K562 (cell line): Measurements from ENCODE around the gene AHSG. TPM values are rescaled to one million over a fixed set of nuclear protein-coding genes. Genes with fewer than 3 reads are reported as not detected.
A peak's percentile ranks its signal among the peaks of the same experiment; 100 is the strongest.
"Not testable (repeated sequence)": the region's sequence is repeated elsewhere in the genome, so short reads cannot be mapped to it uniquely, and the experiment has no call there.

ENCODE experiments used
- ATAC-seq: fragments of 200-7000 bp; cut with Tn5 transposase; 3 replicates; pipeline ENCODE4 v1.9.1; 2020; ENCODE audit warnings: moderate library complexity
- BruUV-seq: library from RNA; stranded (reverse); fragments of 400-500 nt; replicated peaks from 2 replicates; lab custom pipeline; 2021; lab: Mats Ljungman, UMichigan
- CTCF ChIA-PET: fragments of 300-600 bp; formaldehyde crosslinking; extraction: SDS; loops from one replicate; lab custom pipeline; 2021; ENCODE audit warnings: low intra/inter-chr PET ratio; lab: Yijun Ruan, JAX
- POLR2A ChIA-PET: fragments of 300-600, 350-650 bp; sonication (Branson Sonifier 250); formaldehyde crosslinking; extraction: SDS; loops from one replicate; lab custom pipeline; 2021; ENCODE audit warnings: antibody characterized with exemption, inconsistent platforms; lab: Yijun Ruan, JAX
- DNase-seq, 4 experiments: peaks; one replicate each; pipeline versions ENCODE4 v3.0.0 to v3.0.0-alpha.2; 2011 to 2018; ENCODE audit warnings: low spot score in 3 of 4, mixed read lengths in 3 of 4; ENCODE audit errors: extremely low read depth in 1 of 4
- FAIRE-seq: peaks from 2 replicates; lab custom pipeline; 2011; peaks lifted over from hg19 to GRCh38; lab: Jason Lieb, UNC
- H2AFZ ChIP-seq: 2 replicates; pipeline ENCODE4 v1.6.0; 2011; ENCODE audit warnings: low read depth, low read length, control low read depth, inconsistent platforms
- H3K27ac ChIP-seq: fragments of 200-600 bp; 3 replicates; pipeline ENCODE4 v1.8.0; 2011; ENCODE audit warnings: low read depth, mild to moderate bottlenecking, control low read depth, inconsistent platforms, low read length, moderate library complexity, mixed read lengths; ENCODE audit errors: extremely low read depth
- H3K27me3 ChIP-seq, 2 experiments: fragments of 300-600 bp in 1 of 2; 2 replicates in 1 of 2; 3 replicates in 1 of 2; pipeline versions ENCODE4 v1.6.0 to v1.8.0; 2011; ENCODE audit warnings: inconsistent platforms in 2 of 2, low read length in 2 of 2, mild to moderate bottlenecking in 1 of 2, mixed read lengths in 1 of 2, moderate library complexity in 1 of 2; ENCODE audit not compliant: control insufficient read depth in 2 of 2, insufficient read depth in 2 of 2
- H3K36me3 ChIP-seq: fragments of 300-600 bp; 3 replicates; pipeline ENCODE4 v1.8.0; 2011; ENCODE audit warnings: mild to moderate bottlenecking, low read length, inconsistent platforms; ENCODE audit not compliant: control insufficient read depth, insufficient read depth
- H3K4me1 ChIP-seq, 2 experiments: fragments of 200-600 bp in 1 of 2; replicated peaks in 1 of 2; 2 replicates in 1 of 2; 3 replicates in 1 of 2; pipeline versions ENCODE4 v1.5.1 to v1.8.0; 2011; ENCODE audit warnings: inconsistent platforms in 2 of 2, low read length in 2 of 2, mild to moderate bottlenecking in 1 of 2, mixed read lengths in 1 of 2, moderate library complexity in 1 of 2; ENCODE audit not compliant: control insufficient read depth in 2 of 2, insufficient read depth in 2 of 2
- H3K4me2 ChIP-seq: 2 replicates; pipeline ENCODE4 v1.6.1; 2011; ENCODE audit warnings: low read length, control low read depth, inconsistent platforms, mixed read lengths; ENCODE audit not compliant: insufficient read depth
- H3K4me3 ChIP-seq: fragments of 200-600 bp; sonication (generic), shearing (Covaris generic); 2 replicates; pipeline ENCODE4 v1.5.1; 2016; ENCODE audit warnings: control low read depth, inconsistent platforms
- H3K79me2 ChIP-seq: fragments of 200-600 bp; 3 replicates; pipeline ENCODE4 v1.8.0; 2011; ENCODE audit warnings: low read length, inconsistent platforms; ENCODE audit not compliant: control insufficient read depth, insufficient read depth
- H3K9ac ChIP-seq, 2 experiments: 2 replicates each; pipeline versions ENCODE4 v1.6.0 to v1.6.1; 2011; ENCODE audit warnings: low read depth in 2 of 2, low read length in 2 of 2, control low read depth in 1 of 2, inconsistent platforms in 1 of 2, mild to moderate bottlenecking in 1 of 2, mixed read lengths in 1 of 2; ENCODE audit not compliant: insufficient read depth in 1 of 2
- H3K9me1 ChIP-seq: one replicate; pipeline ENCODE4 v1.6.0; 2011; ENCODE audit warnings: inconsistent platforms, mild to moderate bottlenecking, low read length, moderate library complexity; ENCODE audit not compliant: control insufficient read depth, insufficient read depth
- H3K9me3 ChIP-seq: replicated peaks from 2 replicates; pipeline ENCODE4 v1.5.1; 2011; ENCODE audit warnings: low read depth, low read length, inconsistent platforms; ENCODE audit not compliant: control insufficient read depth, insufficient read depth
- H4K20me1 ChIP-seq: replicated peaks from 2 replicates; pipeline ENCODE4 v1.6.1; 2011; ENCODE audit warnings: low read length, inconsistent platforms, mixed read lengths; ENCODE audit not compliant: control insufficient read depth, insufficient read depth
- POLR2A ChIP-seq: fragments of 450-650 bp; conservative IDR thresholded peaks from 2 replicates; pipeline ENCODE4 v1.6.1; 2016
- POLR2B ChIP-seq: fragments of 450-650 bp; IDR thresholded peaks from 2 replicates; pipeline ENCODE4 v1.6.1; 2018; ENCODE audit warnings: low read depth; ENCODE audit not compliant: partially characterized antibody
- SP1 ChIP-seq: sonication (generic); formaldehyde crosslinking; IDR thresholded peaks from 2 replicates; pipeline ENCODE4 v1.8.1; 2022; ENCODE audit warnings: mild to moderate bottlenecking, missing genetic modification reagents
- SUPT5H ChIP-seq: fragments of 450-650 bp; IDR thresholded peaks from 2 replicates; pipeline ENCODE4 v1.6.1; 2016
- ZKSCAN3 ChIP-seq: fragments of 250-450 bp; sonication (Bioruptor Pico); IDR thresholded peaks from 2 replicates; pipeline ENCODE4 v1.4.0; 2020
- WGBS: fragments of 100-300 bp; shearing (Covaris generic); methylation state at CpG from one replicate; pipeline ENCODE4 v1.1.6; 2016; ENCODE audit warnings: low coverage, mixed read lengths; ENCODE audit not compliant: insufficient coverage; ENCODE audit errors: missing lambda C conversion rate; 5-methylcytosine and 5-hydroxymethylcytosine counted together
- in situ Hi-C: fragments of 300-500 bp; cut with MboI; formaldehyde crosslinking; loops from 4 replicates; pipeline ENCODE4 v1.15.0; 2018; ENCODE audit warnings: inconsistent platforms, mixed read lengths
- intact Hi-C: fragments of 100-400 bp; cut with micrococcal nuclease; formaldehyde crosslinking; loops from 2 replicates; pipeline ENCODE4 v1.14.2; 2022
- polyA plus RNA-seq, 8 experiments: library from polyadenylated mRNA; depleted of rRNA in 4 of 8; stranded (reverse) in 5 of 8; unstranded in 3 of 8; fragments of >200 nt; fragmentation: Nextera tagmentation in 2 of 8; fragmentation: Illumina TruSeq in 1 of 8; extraction: Ambion mirVana in 2 of 8; extraction: Trizol in 1 of 8; gene quantifications; 2 replicates each; pipeline versions ENCODE4 v1.2.1 to v1.2.3, GENCODE V29; 2011 to 2014; ENCODE audit warnings: inconsistent platforms in 1 of 8, missing spikeins in 1 of 8
- total RNA-seq, 7 experiments: library from RNA; depleted of rRNA in 6 of 7; stranded (reverse); fragments of >200 nt in 6 of 7; fragmentation: Illumina TruSeq in 2 of 7; extraction: Trizol in 2 of 7; gene quantifications; 2 replicates each; pipeline versions ENCODE4 v1.2.1 to v1.2.3, GENCODE V29; 2011 to 2021; ENCODE audit warnings: low replicate concordance in 1 of 7
- TF ChIP-seq, protein P1 (sequence below): fragments of 450-650 bp; IDR thresholded peaks from 2 replicates; pipeline ENCODE4 v1.7.1; 2018; ENCODE audit warnings: mild to moderate bottlenecking, low read depth; ENCODE audit not compliant: partially characterized antibody

AHSG gene
- total and polyA plus RNA-seq, 9 of the 15 experiments (the other 6 are each of a cell fraction or from before 2014, with no cell fraction given) = 0.69 TPM; not detected in 8

DNA sequence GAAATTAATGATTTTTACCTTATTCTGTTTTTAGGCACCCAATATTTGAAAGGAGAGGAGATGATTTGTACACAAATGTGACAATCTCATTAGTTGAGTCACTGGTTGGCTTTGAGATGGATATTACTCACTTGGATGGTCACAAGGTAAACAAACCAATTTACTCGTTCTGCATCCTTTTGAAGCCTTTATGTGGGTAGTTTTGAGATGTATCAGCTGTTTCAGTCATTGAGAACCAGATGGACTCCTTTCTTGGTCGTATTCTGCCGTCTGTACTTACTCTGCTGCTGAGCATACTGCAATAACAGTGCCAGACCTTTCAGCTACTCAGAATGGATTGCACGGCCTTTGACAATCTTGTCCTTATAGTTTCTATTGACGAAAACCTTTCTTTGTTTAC is 29.0 kb upstream of the AHSG start:
- ChIA-PET CTCF (no interaction called here), POLR2A (interaction anchor here (0.6 to 8.0 kb wide), 3 partner anchors 15 to 242 kb away, joined by 3 to 64 read pairs (median 11); partner anchors contain the start of genes DNAJB11, EIF4A2 and TBCCD1)
- 80% methylated on average over 5 of the region's 5 CpGs for WGBS
- no peak overlapping the region for H3K4me2 ChIP-seq
- peaks cover 72% of the 10 kb centered on the region for H3K36me3 ChIP-seq
- intact Hi-C loops (loop anchor here (5.0 to 10.0 kb wide), 2 partner anchors 33 to 241 kb away; no protein-coding TSS in a partner anchor), in situ Hi-C loops (no loop called here)
- BruUV-seq = no TSS peak
- no peak for DNase-seq
- H3K9me3 ChIP-seq = no peaks in the 10 kb centered on the region
- no peak for FAIRE-seq
- ATAC-seq = no peak
- H2AFZ ChIP-seq = no peak overlapping the region
- no peaks in the 10 kb centered on the region for H3K27me3 ChIP-seq
- H4K20me1 ChIP-seq = no peaks in the 10 kb centered on the region
- no peaks in the 10 kb centered on the region for H3K9me1 ChIP-seq
- H3K9ac ChIP-seq = no peak overlapping the region
- H3K4me3 ChIP-seq = no peak overlapping the region
- H3K4me1 ChIP-seq = peaks cover 0 to 6% of the 10 kb centered on the region in 2 experiments; a peak in 2 of 5 replicates
- H3K79me2 ChIP-seq = no peaks in the 10 kb centered on the region
- TF ChIP-seq SP1 (CRISPR knock-in tag) = no peak
- no peak for TF ChIP-seq ZKSCAN3 (CRISPR knock-in tag)
- H3K27ac ChIP-seq = no peak overlapping the region

DNA sequence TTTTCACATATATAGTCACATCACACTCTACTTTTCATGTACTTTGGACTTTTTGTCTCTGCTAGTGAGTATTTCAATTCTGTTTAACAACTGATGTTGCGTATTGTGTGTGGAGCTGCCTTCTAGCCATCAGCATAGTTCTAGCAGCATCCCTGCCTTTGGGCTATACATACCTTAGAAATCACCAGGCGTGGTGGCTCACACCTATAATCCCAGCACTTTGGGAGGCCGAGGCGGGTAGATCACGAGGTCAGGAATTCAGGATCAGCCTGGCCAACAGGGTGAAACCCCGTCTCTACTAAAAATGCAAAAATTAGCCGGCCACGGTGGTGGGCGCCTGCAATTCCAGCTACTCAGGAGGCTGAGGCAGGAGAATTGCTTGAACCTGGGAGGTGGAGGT is 26.6 kb upstream of the AHSG start:
- H3K9me1 ChIP-seq, DNase-seq, in situ Hi-C loops, H3K9me3 ChIP-seq, H2AFZ ChIP-seq, H3K79me2 ChIP-seq, CTCF ChIA-PET, H3K27ac ChIP-seq, FAIRE-seq, BruUV-seq, H3K4me2 ChIP-seq, H4K20me1 ChIP-seq, H3K9ac ChIP-seq, H3K4me3 ChIP-seq, ATAC-seq, H3K27me3 ChIP-seq: not testable (repeated sequence)
- WGBS = 84% methylated on average over 9 of the region's 9 CpGs
- POLR2A ChIA-PET = interaction anchor here (0.7 to 8.0 kb wide), 5 partner anchors 9 to 236 kb away, joined by 3 to 64 read pairs (median 3); partner anchors contain the start of genes DNAJB11 and TBCCD1
- peaks cover 50% of the 10 kb centered on the region for H3K36me3 ChIP-seq
- TF ChIP-seq POLR2B (peak; percentile 35), SUPT5H (peak; percentile 61), POLR2A (peak; percentile 55; the same call in 1 of the 2 replicates)
- TF ChIP-seq, protein P1, sequence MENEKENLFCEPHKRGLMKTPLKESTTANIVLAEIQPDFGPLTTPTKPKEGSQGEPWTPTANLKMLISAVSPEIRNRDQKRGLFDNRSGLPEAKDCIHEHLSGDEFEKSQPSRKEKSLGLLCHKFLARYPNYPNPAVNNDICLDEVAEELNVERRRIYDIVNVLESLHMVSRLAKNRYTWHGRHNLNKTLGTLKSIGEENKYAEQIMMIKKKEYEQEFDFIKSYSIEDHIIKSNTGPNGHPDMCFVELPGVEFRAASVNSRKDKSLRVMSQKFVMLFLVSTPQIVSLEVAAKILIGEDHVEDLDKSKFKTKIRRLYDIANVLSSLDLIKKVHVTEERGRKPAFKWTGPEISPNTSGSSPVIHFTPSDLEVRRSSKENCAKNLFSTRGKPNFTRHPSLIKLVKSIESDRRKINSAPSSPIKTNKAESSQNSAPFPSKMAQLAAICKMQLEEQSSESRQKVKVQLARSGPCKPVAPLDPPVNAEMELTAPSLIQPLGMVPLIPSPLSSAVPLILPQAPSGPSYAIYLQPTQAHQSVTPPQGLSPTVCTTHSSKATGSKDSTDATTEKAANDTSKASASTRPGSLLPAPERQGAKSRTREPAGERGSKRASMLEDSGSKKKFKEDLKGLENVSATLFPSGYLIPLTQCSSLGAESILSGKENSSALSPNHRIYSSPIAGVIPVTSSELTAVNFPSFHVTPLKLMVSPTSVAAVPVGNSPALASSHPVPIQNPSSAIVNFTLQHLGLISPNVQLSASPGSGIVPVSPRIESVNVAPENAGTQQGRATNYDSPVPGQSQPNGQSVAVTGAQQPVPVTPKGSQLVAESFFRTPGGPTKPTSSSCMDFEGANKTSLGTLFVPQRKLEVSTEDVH = peak; percentile 24
- peaks cover 0 to 22% of the 10 kb centered on the region in 2 experiments; a peak in 3 of 5 replicates for H3K4me1 ChIP-seq
- intact Hi-C loops = loop anchor here (10.0 kb wide), 1 partner anchor 239 kb away; no protein-coding TSS in a partner anchor
